Measurements from ENCODE around the gene CCDC85A.

CCDC85A gene

GRCh38 chr2:56179931-56180330, 3.9 kb upstream of the CCDC85A start:
- no peaks in the 10 kb centered on the region for H3F3A ChIP-seq (ENCODE audit: insufficient read depth, low read length)
- H2AFZ ChIP-seq (ENCODE audit: low read length): no peak overlapping the region
- H3K79me2 ChIP-seq (ENCODE audit: low read length): no peaks in the 10 kb centered on the region
- H3K9ac ChIP-seq (ENCODE audit: low read length): no peak overlapping the region
- H3K4me1 ChIP-seq (ENCODE audit: low read length): no peaks in the 10 kb centered on the region
- no peak for DNase-seq
- H3K4me2 ChIP-seq (ENCODE audit: low read depth, low read length): no peak overlapping the region
- H3K27ac ChIP-seq (ENCODE audit: low read length): no peak overlapping the region
- H3K9me2 ChIP-seq (replicated peaks; ENCODE audit: insufficient read depth, low read length): no peaks in the 10 kb centered on the region
- H3K36me3 ChIP-seq (replicated peaks; ENCODE audit: insufficient read depth, low read length): no peaks in the 10 kb centered on the region
- no peak overlapping the region for H3K4me3 ChIP-seq (ENCODE audit: low read length)
- no peaks in the 10 kb centered on the region for H3K27me3 ChIP-seq (replicated peaks; ENCODE audit: insufficient read depth, low read length)
- no peaks in the 10 kb centered on the region for H4K20me1 ChIP-seq (ENCODE audit: insufficient read depth, low read length)
- TF ChIP-seq CTCF (IDR thresholded peaks at IDR 0.05; ENCODE audit: low read length) (no peak), EZH2phosphoT487 (IDR thresholded peaks at IDR 0.05; ENCODE audit: low read length) (no peak), EZH2 (optimal IDR thresholded peaks at IDR 0.05; ENCODE audit: low read depth, low read length) (no peak)
- no peaks in the 10 kb centered on the region for H3K9me3 ChIP-seq (replicated peaks; ENCODE audit: insufficient read depth, low read length)

GRCh38 chr2:56182420-56182819, 1.4 kb upstream of the CCDC85A start:
- H3F3A ChIP-seq (ENCODE audit: insufficient read depth, low read length): no peaks in the 10 kb centered on the region
- no peak for TF ChIP-seq EZH2phosphoT487 (IDR thresholded peaks at IDR 0.05; ENCODE audit: low read length)
- no peak for DNase-seq
- no peak overlapping the region for H3K4me3 ChIP-seq (ENCODE audit: low read length)
- H3K9me2 ChIP-seq (replicated peaks; ENCODE audit: insufficient read depth, low read length): no peaks in the 10 kb centered on the region
- H3K4me2 ChIP-seq (ENCODE audit: low read depth, low read length): no peak overlapping the region
- H3K79me2 ChIP-seq (ENCODE audit: low read length): no peaks in the 10 kb centered on the region
- H3K4me1 ChIP-seq (ENCODE audit: low read length): no peaks in the 10 kb centered on the region
- no peaks in the 10 kb centered on the region for H3K36me3 ChIP-seq (replicated peaks; ENCODE audit: insufficient read depth, low read length)
- no peak overlapping the region for H3K27ac ChIP-seq (ENCODE audit: low read length)
- no peaks in the 10 kb centered on the region for H4K20me1 ChIP-seq (ENCODE audit: insufficient read depth, low read length)
- H3K27me3 ChIP-seq (replicated peaks; ENCODE audit: insufficient read depth, low read length): 0 out of 2 replicates have a peak, but pooled peaks cover 4% of the 10 kb centered on the region
- H3K9me3 ChIP-seq (replicated peaks; ENCODE audit: insufficient read depth, low read length): no peaks in the 10 kb centered on the region
- H3K9ac ChIP-seq (ENCODE audit: low read length): no peak overlapping the region
- H2AFZ ChIP-seq (ENCODE audit: low read length): no peak overlapping the region

GRCh38 chr2:56184500-56185011, 766 bp downstream of the CCDC85A start:
- Histone ChIP-seq H4K20me1 (ENCODE audit: insufficient read depth, low read length) (no peaks in the 10 kb centered on the region), H3K4me3 (ENCODE audit: low read length) (peak overlapping the region; percentile 61), H3K27me3 (replicated peaks; ENCODE audit: insufficient read depth, low read length) (0 out of 2 replicates have a peak, but pooled peaks cover 4% of the 10 kb centered on the region), H3K9me2 (replicated peaks; ENCODE audit: insufficient read depth, low read length) (no peaks in the 10 kb centered on the region), H3K79me2 (ENCODE audit: low read length) (no peaks in the 10 kb centered on the region), H2AFZ (ENCODE audit: low read length) (no peak overlapping the region), H3K27ac (ENCODE audit: low read length) (no peak overlapping the region), H3K4me2 (ENCODE audit: low read depth, low read length) (peak overlapping the region; percentile 96), H3F3A (ENCODE audit: insufficient read depth, low read length) (no peaks in the 10 kb centered on the region), H3K36me3 (replicated peaks; ENCODE audit: insufficient read depth, low read length) (no peaks in the 10 kb centered on the region), H3K9me3 (replicated peaks; ENCODE audit: insufficient read depth, low read length) (no peaks in the 10 kb centered on the region), H3K9ac (ENCODE audit: low read length) (no peak overlapping the region), H3K4me1 (ENCODE audit: low read length) (no peaks in the 10 kb centered on the region)
- peak; percentile 59 for DNase-seq
- TF ChIP-seq EZH2 (optimal IDR thresholded peaks at IDR 0.05; ENCODE audit: low read depth, low read length) (no peak), CTCF (IDR thresholded peaks at IDR 0.05; ENCODE audit: low read length) (no peak), EZH2phosphoT487 (IDR thresholded peaks at IDR 0.05; ENCODE audit: low read length) (no peak)

- no peaks in the 10 kb centered on the region for H3K9me3 ChIP-seq (replicated peaks; ENCODE audit: insufficient read depth, low read length)
- H3K4me2 ChIP-seq (ENCODE audit: low read depth, low read length): peak overlapping the region; percentile 96; the same call in 1 of the 2 replicates
- H3K4me3 ChIP-seq (ENCODE audit: low read length): peak overlapping the region; percentile 61; the same call in 1 of the 2 replicates
- H3K27ac ChIP-seq (ENCODE audit: low read length): no peak overlapping the region
- TF ChIP-seq EZH2 (optimal IDR thresholded peaks at IDR 0.05; ENCODE audit: low read depth, low read length): no peak
- no peak for TF ChIP-seq EZH2phosphoT487 (IDR thresholded peaks at IDR 0.05; ENCODE audit: low read length)
- no peaks in the 10 kb centered on the region for H3F3A ChIP-seq (ENCODE audit: insufficient read depth, low read length)
- H2AFZ ChIP-seq (ENCODE audit: low read length): no peak overlapping the region
- no peaks in the 10 kb centered on the region for H3K36me3 ChIP-seq (replicated peaks; ENCODE audit: insufficient read depth, low read length)
- no peak for DNase-seq
- H3K9me2 ChIP-seq (replicated peaks; ENCODE audit: insufficient read depth, low read length): no peaks in the 10 kb centered on the region
- no peak overlapping the region for H3K9ac ChIP-seq (ENCODE audit: low read length)
- no peaks in the 10 kb centered on the region for H3K4me1 ChIP-seq (ENCODE audit: low read length)
- no peaks in the 10 kb centered on the region for H3K79me2 ChIP-seq (ENCODE audit: low read length)
- H4K20me1 ChIP-seq (ENCODE audit: insufficient read depth, low read length): no peaks in the 10 kb centered on the region
- 0 out of 2 replicates have a peak, but pooled peaks cover 4% of the 10 kb centered on the region for H3K27me3 ChIP-seq (replicated peaks; ENCODE audit: insufficient read depth, low read length)
Measured at GRCh38 chr2:56185101-56185581, 1.4 kb downstream of the CCDC85A start.

All from MM.1S (cell line).